Measurements from ENCODE around the gene TMEM114.

TMEM114 gene

DNA sequence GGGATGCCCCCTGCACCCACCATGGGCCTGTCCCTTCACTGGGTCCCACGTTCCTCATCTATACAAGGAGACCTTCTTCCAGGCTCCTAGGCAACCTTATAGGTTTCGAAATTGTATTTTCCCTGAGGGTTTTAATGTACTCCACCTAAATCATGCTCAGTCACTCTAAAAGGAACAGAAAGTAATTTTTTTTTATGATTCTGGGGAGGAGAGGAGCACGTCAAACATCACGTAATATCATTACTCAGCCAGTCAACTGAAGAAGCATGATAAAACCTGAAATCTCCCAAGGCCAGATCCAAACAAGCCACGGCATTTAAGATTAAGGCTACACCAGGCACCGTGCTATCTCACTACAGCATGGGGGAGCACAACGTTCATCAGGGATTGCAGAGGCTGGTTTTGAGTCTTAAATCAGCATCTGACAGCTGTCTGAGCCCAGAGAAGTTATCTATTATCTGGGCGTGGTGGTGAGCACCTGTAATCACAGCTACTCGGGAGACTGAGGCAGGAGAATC, 3.9 kb upstream of the TMEM114 start:
- H3K4me3 ChIP-seq (ENCODE audit: low read length) = no peak overlapping the region
- no peak for DNase-seq (ENCODE audit: low read depth)
- TF ChIP-seq, protein P1, sequence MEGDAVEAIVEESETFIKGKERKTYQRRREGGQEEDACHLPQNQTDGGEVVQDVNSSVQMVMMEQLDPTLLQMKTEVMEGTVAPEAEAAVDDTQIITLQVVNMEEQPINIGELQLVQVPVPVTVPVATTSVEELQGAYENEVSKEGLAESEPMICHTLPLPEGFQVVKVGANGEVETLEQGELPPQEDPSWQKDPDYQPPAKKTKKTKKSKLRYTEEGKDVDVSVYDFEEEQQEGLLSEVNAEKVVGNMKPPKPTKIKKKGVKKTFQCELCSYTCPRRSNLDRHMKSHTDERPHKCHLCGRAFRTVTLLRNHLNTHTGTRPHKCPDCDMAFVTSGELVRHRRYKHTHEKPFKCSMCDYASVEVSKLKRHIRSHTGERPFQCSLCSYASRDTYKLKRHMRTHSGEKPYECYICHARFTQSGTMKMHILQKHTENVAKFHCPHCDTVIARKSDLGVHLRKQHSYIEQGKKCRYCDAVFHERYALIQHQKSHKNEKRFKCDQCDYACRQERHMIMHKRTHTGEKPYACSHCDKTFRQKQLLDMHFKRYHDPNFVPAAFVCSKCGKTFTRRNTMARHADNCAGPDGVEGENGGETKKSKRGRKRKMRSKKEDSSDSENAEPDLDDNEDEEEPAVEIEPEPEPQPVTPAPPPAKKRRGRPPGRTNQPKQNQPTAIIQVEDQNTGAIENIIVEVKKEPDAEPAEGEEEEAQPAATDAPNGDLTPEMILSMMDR (conservative IDR thresholded peaks at IDR 0.05; ENCODE audit: low read depth, low read length) = no peak

DNA sequence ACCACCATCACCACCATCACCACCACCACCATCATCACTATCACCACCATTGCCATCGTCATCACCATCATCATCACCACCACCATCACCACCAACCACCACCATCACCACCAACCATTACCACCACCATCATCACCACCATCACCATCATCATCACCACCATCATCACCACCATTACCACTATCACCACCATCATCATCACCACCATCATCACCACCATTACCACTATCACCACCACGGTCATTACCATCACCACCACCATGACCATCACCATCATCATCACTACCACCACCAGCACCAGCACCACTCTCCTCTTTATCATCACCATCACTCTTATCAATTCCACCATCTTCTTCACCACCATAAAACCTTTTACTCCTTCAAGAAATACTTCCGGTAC, 1.1 kb upstream of the TMEM114 start:
- TF ChIP-seq, protein P1 (conservative IDR thresholded peaks at IDR 0.05; ENCODE audit: low read depth, low read length) = no peak
- no peak overlapping the region for H3K4me3 ChIP-seq (ENCODE audit: low read length)
- no peak for DNase-seq (ENCODE audit: low read depth)

DNA sequence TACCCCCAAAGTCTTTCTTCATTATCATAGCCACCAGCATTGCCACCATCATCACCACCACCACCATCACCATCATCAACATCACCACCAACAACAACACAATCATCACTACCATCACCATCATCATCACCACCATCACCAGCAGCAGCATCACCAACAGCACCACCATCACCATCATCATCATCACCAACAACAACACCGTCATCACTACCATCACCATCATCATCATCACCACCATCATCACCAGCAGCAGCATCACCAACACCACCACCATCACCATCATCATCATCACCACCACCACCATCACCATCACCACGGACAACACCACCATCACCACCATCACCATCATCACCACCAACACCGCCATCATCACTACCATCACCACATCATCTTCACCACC, 500 bp upstream of the TMEM114 start:
- no peak for DNase-seq (ENCODE audit: low read depth)
- TF ChIP-seq, protein P1 (conservative IDR thresholded peaks at IDR 0.05; ENCODE audit: low read depth, low read length) = no peak
- no peak overlapping the region for H3K4me3 ChIP-seq (ENCODE audit: low read length)

DNA sequence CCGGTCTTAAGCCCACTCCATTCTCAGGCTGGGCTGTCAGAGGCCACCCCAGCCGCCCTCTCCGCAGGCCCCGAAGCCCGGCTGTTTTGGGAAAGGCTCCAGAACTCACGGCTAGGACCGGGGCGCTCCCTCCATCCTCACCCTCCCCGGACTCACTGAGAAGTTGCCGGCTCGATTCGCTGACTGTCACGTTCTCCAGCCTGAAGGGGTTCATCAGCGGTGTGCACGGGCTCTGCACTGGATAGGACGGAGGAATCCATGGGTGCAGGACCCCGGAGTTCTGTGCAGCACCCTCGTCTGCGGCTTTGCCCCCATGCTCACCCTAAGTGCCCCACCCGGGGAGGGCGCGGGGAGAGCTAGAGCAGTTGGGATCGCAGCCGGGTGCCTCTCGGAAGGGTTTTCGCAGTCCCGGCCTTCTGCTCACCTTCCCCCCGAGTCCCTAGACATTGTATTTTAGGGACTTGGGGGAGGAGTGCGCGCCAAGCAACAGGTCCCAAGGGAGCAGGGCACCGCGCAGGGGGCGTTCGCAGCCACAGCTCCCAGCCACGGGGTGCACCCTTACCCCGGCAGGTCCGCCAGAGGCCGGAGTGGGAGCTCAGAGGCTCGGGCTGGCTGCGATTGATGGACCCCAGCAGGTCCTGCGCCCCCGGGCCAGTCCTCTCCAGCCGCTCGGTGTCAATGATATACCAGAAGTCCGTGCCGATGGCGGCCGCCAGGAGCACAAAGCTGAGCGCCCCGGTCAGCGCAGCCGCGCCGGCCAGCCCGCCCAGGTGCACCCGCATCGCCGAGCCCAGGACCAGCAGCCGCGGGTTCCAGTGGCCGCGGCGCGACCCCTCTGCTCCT, 1.0 kb downstream of the TMEM114 start:
- no peak for DNase-seq (ENCODE audit: low read depth)
- TF ChIP-seq, protein P1 (conservative IDR thresholded peaks at IDR 0.05; ENCODE audit: low read depth, low read length) = no peak
- no peak overlapping the region for H3K4me3 ChIP-seq (ENCODE audit: low read length)

DNA sequence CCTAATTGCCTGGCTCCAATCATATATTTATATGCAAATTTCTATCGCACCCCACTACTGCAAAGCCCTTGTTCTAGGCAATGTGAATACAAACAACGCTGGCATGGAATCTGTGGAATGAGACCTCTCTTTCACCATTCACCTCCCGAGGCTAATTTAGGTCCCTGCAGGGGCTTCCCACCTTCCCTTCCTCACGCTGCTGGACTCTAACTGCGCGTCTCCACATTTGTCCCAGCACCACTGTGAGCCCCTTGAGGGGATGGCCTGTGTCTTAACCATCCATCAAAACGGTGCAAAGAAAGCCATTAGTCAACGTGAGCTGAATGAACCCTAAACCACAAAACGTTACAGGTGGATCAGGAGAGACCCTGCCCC, 1.6 kb downstream of the TMEM114 start:
- no peak for DNase-seq (ENCODE audit: low read depth)
- no peak overlapping the region for H3K4me3 ChIP-seq (ENCODE audit: low read length)
- TF ChIP-seq, protein P1 (conservative IDR thresholded peaks at IDR 0.05; ENCODE audit: low read depth, low read length) = no peak

DNA sequence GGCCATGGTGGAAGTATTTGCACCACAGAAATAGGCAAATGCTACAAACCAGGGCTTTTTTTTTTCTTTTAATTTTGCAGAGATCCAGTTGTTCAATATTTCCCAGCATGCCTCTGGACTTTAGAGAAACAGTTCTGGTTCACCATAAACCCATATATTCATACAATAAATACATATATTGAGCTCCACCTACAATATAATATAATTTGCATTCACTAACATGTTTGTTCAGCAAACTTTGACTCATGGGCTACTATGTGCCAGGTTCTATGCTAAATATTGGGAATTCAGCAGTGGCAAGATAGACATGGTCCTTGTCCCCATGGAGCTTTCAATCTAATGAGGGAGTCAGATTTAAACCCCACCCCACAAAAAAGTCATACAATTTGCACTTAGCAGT, 3.2 kb downstream of the TMEM114 start:
- DNase-seq (ENCODE audit: low read depth) = no peak
- no peak overlapping the region for H3K4me3 ChIP-seq (ENCODE audit: low read length)
- TF ChIP-seq, protein P1 (conservative IDR thresholded peaks at IDR 0.05; ENCODE audit: low read depth, low read length) = no peak

DNA sequence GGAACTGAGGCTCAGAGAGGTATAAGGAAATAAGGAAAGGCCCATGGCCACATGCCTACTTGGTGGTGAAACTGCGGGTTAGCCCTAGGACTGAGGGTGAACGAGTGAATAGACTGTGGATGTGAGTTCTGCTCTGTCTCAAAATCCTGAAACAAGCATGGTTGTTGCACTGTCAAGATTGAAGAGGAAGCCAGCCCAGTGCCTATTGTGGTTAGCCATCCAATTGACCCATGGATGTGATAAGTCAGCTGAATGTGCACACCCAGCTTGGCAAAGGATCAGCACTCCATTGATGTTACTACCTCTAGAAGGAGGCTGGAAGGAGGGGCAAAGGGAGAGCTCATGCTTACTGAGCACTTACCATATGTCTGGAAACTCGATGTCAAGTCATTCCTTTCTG, 4.5 kb downstream of the TMEM114 start:
- DNase-seq (ENCODE audit: low read depth) = no peak
- no peak overlapping the region for H3K4me3 ChIP-seq (ENCODE audit: low read length)
- TF ChIP-seq, protein P1 (conservative IDR thresholded peaks at IDR 0.05; ENCODE audit: low read depth, low read length) = no peak
